Endothelial cell (in vitro differentiated cells): ENCODE measurements around the gene ZNF500. TPM values are rescaled to one million over a fixed set of nuclear protein-coding genes. Genes with fewer than 3 reads are reported as not detected.
A peak's percentile ranks its signal among the peaks of the same experiment; 100 is the strongest.
"Not testable (repeated sequence)": the region's sequence is repeated elsewhere in the genome, so short reads cannot be mapped to it uniquely, and the experiment has no call there.

Experiments
- DNase-seq: peaks from one replicate; pipeline ENCODE4 v3.0.0; 2021; ENCODE audit warnings: low spot score
- H3K27ac Mint-ChIP-seq: one replicate; pipeline ENCODE4 v1.8.0; 2021; ENCODE audit warnings: mixed read lengths, inconsistent platforms; ENCODE audit not compliant: unreplicated experiment
- H3K27me3 Mint-ChIP-seq: one replicate; pipeline ENCODE4 v1.8.0; 2021; ENCODE audit warnings: mild to moderate bottlenecking, moderate library complexity, mixed read lengths, inconsistent platforms; ENCODE audit not compliant: unreplicated experiment
- H3K36me3 Mint-ChIP-seq: one replicate; pipeline ENCODE4 v1.8.0; 2021; ENCODE audit warnings: mild to moderate bottlenecking, low read depth, mixed read lengths, inconsistent platforms; ENCODE audit not compliant: unreplicated experiment
- H3K4me1 Mint-ChIP-seq: one replicate; pipeline ENCODE4 v1.8.0; 2021; ENCODE audit warnings: mild to moderate bottlenecking, mixed read lengths, inconsistent platforms; ENCODE audit not compliant: unreplicated experiment
- H3K4me3 Mint-ChIP-seq: one replicate; pipeline ENCODE4 v1.8.0; 2021; ENCODE audit warnings: mild to moderate bottlenecking, mixed read lengths, inconsistent platforms; ENCODE audit not compliant: unreplicated experiment
- H3K9me3 Mint-ChIP-seq: one replicate; pipeline ENCODE4 v1.8.0; 2021; ENCODE audit warnings: mixed read lengths, inconsistent platforms; ENCODE audit not compliant: unreplicated experiment
- CTCF ChIP-seq: fragments of 200-600 bp; sonication (generic); IDR thresholded peaks from one replicate; pipeline ENCODE4 v1.5.0; 2021; ENCODE audit warnings: antibody characterized with exemption; ENCODE audit not compliant: unreplicated experiment
- total RNA-seq: library from RNA; stranded (reverse); fragmentation: NEBNext Ultra II Directional; extraction: Animal tissue kit (Norgen Biotek cat#: 25700); gene quantifications from one replicate; pipeline ENCODE4 v1.2.1, GENCODE V29; 2021; ENCODE audit not compliant: unreplicated experiment

Gene ZNF500
- total RNA-seq, 1 donor from 2014 or later, result 32.8 TPM

- Mint-ChIP-seq H3K36me3 (peaks cover 11% of the 10 kb centered on the region), H3K4me1 (no peaks in the 10 kb centered on the region), H3K4me3 (no peak overlapping the region), H3K9me3 (no peaks in the 10 kb centered on the region), H3K27ac (no peak overlapping the region), H3K27me3 (peaks cover 10% of the 10 kb centered on the region)
- no peak for TF ChIP-seq CTCF
- no peak for DNase-seq
Observed at GRCh38 chr16:4787068-4787467, 20.1 kb upstream of the ZNF500 start.

- H3K27me3 Mint-ChIP-seq, result peaks cover 10% of the 10 kb centered on the region
- H3K9me3 Mint-ChIP-seq, result no peaks in the 10 kb centered on the region
- H3K4me1 Mint-ChIP-seq, result no peaks in the 10 kb centered on the region
- H3K4me3 Mint-ChIP-seq, result no peak overlapping the region
- no peak for TF ChIP-seq CTCF
- no peak for DNase-seq
- no peak overlapping the region for H3K27ac Mint-ChIP-seq
- H3K36me3 Mint-ChIP-seq, result peaks cover 11% of the 10 kb centered on the region
Observed at GRCh38 chr16:4785758-4786433, 18.9 kb upstream of the ZNF500 start.

GRCh38 chr16:4784444-4784987, 17.6 kb upstream of the ZNF500 start:
- H3K36me3 Mint-ChIP-seq, result peaks cover 11% of the 10 kb centered on the region
- not testable (repeated sequence) for H3K4me3 Mint-ChIP-seq, H3K27ac Mint-ChIP-seq, H3K27me3 Mint-ChIP-seq, H3K9me3 Mint-ChIP-seq, H3K4me1 Mint-ChIP-seq, DNase-seq

- Mint-ChIP-seq H3K27ac (no peak overlapping the region), H3K36me3 (peaks cover 11% of the 10 kb centered on the region), H3K9me3 (no peaks in the 10 kb centered on the region), H3K27me3 (peaks cover 10% of the 10 kb centered on the region), H3K4me3 (no peak overlapping the region), H3K4me1 (no peaks in the 10 kb centered on the region)
- DNase-seq, result no peak
- no peak for TF ChIP-seq CTCF
Observed at GRCh38 chr16:4783951-4784336, 17.0 kb upstream of the ZNF500 start.

- Mint-ChIP-seq H3K27me3 (peaks cover 10% of the 10 kb centered on the region), H3K27ac (no peak overlapping the region), H3K4me3 (peak overlapping the region; percentile 14), H3K4me1 (no peaks in the 10 kb centered on the region), H3K36me3 (peaks cover 11% of the 10 kb centered on the region), H3K9me3 (no peaks in the 10 kb centered on the region)
- no peak for DNase-seq
- no peak for TF ChIP-seq CTCF
Observed at GRCh38 chr16:4783251-4783950, 16.4 kb upstream of the ZNF500 start.
